NCI-H2107 treated with DMSO at 0.1 percent for 48 hours (cell line): ENCODE data around the gene NFATC2.

Experiments used
- DNase-seq: peaks from one replicate; lab custom pipeline; 2025; ENCODE audit not compliant: unreplicated experiment; lab: John Stamatoyannopoulos, UW

NFATC2 gene

DNA sequence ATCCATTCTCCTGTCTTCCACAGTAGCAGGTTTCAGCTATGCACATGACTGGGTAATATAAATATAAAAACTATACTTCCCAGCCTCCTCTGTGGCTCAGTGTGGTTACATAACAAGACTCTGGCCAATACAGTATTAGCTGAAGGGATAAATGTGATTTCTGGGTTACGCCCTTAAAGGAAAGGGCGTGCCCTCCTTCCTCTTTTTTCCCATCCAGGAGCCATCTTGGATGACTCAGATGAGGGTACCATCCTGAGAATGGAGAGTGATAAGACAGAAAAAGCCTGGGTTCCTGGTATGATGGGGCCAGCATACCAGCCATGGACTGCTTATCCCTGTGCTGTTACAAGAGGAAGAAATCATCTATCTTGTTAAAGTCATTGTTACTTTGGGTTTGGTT, 123.3 kb downstream of the NFATC2 start:
- no peak for DNase-seq

- DNase-seq: no peak
These were observed 124.4 kb downstream of the NFATC2 start for GRCh38 chr20:51418137-51418529.

DNA sequence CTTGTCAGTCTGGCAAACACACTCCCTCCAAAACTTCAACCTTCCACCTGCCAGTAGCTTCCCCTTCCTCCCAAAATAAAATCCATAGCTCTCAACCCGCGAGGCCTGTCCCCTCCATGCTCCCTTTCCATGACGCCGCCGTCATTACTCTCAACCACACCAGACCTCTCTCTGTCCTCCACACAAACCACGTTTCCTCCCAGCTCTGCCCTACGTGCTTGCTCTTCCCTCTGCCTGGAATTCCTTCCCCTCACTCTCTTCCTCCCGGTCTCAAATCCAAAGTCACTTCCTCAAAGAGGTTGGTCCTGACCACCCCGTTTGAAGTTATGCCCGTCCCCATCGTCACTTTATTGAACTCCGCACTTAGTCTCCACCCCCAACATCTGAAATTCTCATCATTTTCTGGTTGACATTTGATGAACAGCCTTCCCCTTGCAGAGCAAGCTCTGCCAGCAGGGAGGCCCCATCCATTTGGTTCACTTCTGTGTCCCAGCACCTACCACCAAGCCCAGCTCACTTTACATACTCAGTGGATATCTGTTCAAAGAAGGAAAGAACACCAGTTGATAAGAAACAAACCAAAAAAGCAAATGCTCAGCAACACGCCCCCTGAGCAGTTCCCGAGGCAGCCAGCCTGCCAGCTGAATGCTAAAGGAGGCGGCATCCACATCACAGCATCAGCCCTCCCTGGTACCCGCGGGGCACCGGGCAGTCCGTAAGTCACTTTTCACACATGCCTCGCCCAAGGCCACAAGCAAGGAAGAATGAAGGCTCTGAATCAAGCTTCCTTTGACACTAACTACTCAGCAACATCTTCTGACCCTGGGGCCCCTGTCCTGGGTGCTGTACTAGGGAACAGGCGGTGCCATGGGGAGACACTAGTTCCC, 125.0 kb downstream of the NFATC2 start:
- DNase-seq: no peak

DNA sequence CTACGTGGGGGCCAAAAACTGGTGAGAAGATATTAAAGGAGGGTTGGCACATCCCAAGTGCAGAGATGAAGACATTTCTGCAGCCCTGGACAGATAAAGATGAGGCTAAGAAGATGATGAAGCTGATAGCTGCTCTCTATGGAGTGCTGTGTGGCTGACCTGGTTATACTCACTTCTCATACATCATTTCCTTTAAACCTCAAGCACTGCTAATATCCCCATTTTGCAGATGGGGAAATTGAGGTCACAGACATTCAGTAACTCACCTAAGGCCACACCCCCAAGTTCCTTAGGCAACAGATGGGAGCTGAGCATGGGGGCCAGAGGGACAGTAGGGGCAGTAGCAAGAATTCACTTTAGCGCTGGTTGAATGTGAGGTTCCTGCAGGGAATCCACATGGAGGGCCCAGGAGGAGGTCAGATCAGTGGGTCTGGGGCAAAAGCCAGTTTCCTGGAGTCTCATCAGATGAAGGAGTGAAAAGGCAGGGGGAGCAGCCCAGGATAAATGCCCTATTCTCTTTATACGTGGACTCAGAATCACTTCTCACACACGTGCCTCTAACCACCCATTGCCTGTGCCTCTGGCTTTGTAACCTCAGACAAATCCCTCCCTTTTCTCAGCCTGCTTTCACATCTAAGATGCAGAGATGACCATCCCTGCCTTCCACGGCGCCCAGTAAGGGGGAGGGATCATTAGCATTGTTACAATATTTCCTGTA, 125.8 kb downstream of the NFATC2 start:
- no peak for DNase-seq

- no peak for DNase-seq
These were observed 128.7 kb downstream of the NFATC2 start for GRCh38 chr20:51413857-51414256.

GRCh38 chr20:51412951-51413481, 129.5 kb downstream of the NFATC2 start:
- DNase-seq: no peak

DNA sequence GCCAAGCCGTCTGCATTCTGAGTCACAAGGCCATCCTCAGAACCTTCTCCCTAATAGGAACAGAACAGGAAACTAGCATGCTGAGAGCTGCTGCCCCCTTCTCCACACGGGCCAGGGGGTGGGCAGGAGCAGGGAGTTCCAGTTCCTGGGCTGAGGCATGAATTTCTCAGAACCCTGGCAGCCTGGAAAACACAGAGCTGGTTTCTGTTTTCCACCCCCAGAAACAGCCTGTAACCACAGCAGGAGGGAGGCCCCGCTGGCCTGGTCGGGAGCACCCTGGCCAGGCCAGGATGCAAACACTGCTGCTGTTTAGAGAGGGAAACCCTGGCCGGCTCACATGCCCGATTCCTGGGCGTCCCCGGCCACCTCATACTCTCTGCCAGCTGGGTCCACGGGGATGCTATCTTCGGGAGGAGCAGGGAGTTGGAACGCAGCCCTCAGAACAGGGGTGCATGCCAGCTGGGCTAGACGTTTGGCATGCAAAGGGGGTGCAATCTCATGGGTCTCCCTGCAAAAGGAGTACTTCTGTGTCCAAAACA, 130.1 kb downstream of the NFATC2 start:
- DNase-seq: no peak

- DNase-seq: no peak
These were observed 130.6 kb downstream of the NFATC2 start for GRCh38 chr20:51411870-51412269.

DNA sequence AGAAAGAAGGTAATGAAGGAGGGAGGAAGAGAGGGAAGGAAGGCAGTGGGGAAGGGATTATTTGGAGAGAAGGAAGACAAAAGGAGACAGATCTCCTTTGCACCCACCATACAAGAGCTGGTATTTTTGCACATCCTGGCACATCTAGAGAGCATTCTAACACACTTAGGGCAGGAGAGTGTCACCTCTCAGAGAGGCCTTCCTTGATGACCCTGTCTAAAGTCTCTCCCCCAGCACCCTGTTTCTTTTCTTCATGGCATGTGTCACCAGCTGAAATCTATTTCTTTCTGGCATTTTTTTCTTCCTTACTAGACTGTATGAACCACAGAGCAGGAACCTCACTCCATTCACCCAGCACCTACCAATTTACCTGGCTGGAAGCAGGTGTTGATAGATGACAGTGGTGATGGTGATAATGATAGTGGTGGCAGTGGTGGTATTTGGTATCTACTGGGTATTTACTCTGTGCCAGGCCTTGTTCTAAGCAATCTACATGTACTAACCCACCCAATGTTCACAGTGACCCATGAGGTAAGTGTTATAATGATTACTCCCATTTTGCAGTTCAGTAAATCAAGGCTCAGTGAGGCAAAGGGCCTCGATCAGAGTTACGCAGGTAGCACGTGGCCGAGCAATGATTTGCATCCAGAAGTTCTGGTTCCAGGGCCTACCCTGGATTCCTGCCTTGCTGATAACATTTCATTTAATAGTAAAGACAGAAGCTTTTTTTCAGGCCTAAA, 131.8 kb downstream of the NFATC2 start:
- DNase-seq: no peak

- DNase-seq: no peak
These were observed 133.2 kb downstream of the NFATC2 start for GRCh38 chr20:51409192-51409880.

DNA sequence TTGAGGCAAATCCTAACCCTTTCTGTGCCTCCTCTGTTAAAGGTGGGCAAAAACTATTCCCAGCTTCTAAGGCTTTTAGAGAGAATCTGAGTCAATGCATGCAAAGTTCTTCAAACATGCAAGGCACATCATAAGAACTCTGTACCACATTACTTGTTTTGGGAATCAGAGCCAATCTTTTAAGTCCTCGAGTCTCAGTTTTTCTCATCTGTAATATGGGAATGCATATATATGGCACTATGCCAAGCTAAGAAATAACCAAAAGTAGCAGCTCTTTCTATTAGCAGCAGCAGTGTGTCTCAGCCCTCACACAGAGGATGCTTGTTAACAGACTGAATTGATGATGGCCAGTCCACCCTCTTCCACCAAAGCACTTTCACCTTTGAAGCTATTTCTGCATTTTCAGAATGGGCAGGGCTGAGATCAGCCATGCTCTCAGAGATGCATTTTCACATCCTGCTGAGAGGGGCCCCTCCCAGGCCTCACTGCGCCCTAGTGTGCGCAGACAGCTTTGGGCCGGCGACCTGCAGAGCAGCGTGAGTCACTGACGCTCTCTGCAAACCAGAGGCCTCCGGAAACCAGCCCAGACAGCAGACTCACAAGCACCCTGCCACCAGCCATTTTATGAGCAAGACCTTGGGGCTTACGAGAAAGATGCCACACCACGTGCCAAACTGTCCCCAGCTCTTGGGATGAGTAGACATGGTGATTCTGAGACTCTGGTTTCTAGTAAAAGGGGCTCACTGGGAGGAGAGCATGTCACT, 138.0 kb downstream of the NFATC2 start:
- DNase-seq: no peak

DNA sequence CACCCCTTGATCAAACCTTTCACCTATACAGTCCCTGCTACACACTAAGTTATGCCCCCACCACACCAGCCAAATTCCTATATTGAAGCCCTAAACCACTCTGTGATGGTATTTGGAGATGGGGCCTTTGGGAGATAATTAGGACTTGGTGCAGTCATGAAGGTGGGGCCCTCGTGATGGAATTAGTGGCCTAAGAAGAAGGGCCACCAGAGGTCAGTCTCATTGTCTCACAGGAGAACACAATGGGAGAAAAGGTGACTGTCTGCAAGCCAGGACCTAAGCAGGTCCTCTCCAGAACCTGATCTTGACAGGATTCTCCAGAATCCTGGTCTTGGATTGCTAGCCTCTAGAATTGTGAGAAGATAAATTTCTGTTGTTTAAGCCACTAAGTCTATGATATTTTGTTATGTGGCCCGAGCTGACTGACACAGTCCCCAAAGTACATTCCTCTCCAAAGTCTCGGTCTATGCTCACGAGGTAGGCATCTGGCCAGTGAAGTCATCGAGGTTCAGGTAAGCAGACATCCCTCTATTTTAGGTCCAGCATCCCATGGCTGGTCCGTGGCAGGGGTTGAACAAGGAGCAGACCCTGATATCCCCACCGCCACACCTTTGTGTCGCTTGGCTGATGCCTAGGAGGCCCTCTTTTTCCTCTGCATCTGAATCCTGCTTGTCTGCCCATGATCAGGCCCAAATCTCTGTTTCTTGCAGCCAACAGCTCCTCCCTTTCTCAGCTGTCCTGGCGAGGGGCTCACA, 138.9 kb downstream of the NFATC2 start:
- DNase-seq: no peak

GRCh38 chr20:51402201-51402600, 140.3 kb downstream of the NFATC2 start:
- peak; percentile 29 for DNase-seq

DNA sequence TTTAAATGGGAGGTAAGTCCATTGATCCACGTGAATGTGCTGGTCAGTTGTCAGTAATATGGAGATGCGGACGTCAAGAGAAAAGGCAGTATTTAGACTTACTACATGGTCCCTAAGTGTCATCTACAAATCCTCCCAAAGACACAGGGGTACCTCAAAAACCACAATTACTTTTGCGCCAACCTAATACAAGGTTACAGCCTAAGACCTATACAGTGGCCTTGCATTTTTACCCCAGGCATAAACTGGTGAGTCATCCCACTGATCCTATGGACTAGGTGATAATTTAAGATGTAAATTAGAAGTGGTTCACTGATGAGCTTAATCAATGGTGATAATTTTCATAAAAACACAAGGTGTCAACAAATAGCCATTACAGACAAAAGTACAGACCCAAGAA, 141.0 kb downstream of the NFATC2 start:
- DNase-seq: no peak

DNA sequence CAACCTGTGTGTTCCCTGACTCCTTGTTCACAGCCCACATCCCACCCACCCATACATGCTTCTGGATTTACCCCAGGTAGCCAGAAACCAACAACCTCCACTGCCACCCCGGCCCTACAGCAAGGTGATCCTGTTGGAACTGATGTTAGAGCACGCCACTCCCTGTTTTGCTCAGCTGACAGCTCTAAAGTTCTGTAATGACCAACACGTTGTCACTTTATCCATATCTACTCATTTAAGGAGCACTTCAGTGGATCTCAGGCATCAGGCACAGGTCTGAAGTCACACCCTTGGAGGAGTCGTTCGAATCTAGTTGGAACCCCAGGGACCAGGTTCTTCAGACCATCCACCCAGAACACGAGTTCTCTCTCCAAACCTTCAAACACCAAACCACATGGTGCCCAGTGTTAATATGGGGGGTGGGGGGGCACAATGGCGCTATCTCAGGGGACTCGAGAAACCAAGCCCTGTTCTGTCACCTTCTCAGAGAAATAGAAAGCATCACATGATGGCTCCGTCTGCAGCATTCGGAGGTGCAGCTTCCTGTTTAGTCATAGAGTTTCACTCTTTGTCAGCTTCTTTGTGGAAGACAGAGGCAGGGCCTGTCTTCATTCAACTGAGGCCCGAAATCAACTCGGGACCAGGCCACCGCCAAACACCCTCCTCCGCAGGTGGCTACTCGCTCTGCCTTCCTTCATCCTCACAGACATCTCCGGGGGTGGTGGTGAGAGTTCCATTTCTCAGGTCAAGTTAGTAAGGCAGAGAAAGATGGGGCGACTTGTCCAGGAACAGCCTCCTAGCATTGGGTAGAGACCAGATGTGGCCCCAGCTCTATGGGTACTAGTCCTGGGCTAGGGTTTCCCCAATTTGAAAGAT, 142.2 kb downstream of the NFATC2 start:
- DNase-seq: no peak

- peak; percentile 60 for DNase-seq
These were observed 143.3 kb downstream of the NFATC2 start for GRCh38 chr20:51399006-51399890.

- DNase-seq: no peak
These were observed 144.0 kb downstream of the NFATC2 start for GRCh38 chr20:51398552-51398951.
